Retina (tissue), 1 donor: Measurements from ENCODE around the gene MAP2K1.
"Not testable (repeated sequence)": the region's sequence is repeated elsewhere in the genome, so short reads cannot be mapped to it uniquely, and the experiment has no call there.

ENCODE experiments used
- DNase-seq: peaks from one replicate; pipeline ENCODE4 v3.0.0-alpha.2; 2016

Gene MAP2K1

DNA sequence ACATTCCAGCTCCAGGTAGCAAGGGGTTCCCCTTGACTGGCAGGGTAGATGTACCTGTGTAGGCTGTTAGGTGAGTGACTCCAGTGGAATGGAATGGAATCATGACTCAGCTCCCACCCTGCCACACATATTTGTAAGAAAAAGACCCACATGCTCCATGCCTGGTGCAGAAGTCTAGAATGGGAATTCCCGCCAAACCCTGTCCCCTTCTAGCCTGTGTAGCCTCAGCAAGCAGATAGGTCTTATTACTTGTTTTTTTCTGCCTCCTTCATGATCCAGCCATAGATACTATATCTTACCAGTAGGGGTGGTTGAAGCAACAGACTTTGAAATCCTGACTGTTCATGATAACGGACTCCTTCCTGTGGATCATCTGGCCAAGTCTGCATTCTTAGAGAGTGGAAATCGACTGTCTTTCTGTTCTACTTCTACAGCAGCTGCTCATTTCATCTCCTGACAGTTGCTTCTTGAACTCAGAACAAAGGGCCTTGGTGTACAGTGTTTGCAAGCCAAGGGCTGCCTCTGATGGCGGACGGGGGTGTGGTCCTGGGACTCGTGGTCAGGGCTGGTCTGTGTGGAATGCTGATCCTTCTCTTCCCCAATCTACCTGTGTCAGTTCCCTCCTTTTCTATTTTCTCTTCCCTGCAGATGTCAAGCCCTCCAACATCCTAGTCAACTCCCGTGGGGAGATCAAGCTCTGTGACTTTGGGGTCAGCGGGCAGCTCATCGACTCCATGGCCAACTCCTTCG lies 94.6 kb downstream of the MAP2K1 start:
- no peak for DNase-seq

DNA sequence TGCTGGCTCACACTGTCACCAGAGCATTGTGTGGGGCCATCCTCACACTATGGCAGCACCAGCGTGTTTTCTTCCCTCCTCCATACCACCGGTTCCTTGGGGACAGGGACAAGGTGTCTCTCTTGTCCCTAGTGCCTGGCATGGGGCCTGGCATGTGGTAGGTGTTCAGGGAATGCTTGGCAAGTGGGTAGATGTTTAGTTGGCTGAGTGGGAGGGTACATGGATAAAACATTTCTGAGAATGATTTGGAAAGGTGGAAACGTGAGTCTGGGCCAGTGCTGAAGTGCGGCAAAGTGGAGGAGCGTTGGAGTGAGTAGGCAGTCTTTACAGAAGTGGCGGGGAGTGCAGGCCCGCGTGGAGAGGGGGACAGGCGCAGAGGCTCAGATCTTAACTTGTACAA lies 95.8 kb downstream of the MAP2K1 start:
- DNase-seq = no peak

DNA sequence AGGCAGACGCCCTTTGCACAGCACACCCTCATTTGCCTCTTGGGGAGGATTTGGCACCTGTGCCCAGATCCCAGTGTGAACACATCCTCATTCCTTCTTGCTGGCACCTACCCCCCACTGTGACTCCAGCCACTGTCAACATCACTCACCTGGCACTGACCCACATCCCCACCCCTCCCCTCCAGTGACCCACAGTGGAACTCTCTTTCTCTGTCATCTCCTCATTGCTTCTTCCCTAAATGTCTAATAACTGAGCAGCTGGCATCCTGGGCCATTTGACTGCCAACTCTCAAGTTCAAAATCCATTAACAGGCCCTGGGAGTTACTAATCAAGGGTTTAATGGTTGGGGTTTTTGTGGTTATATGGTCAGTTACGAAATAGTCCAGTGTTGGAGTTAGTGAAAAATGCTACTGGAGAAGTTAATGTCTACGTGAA lies 96.4 kb downstream of the MAP2K1 start:
- no peak for DNase-seq

DNA sequence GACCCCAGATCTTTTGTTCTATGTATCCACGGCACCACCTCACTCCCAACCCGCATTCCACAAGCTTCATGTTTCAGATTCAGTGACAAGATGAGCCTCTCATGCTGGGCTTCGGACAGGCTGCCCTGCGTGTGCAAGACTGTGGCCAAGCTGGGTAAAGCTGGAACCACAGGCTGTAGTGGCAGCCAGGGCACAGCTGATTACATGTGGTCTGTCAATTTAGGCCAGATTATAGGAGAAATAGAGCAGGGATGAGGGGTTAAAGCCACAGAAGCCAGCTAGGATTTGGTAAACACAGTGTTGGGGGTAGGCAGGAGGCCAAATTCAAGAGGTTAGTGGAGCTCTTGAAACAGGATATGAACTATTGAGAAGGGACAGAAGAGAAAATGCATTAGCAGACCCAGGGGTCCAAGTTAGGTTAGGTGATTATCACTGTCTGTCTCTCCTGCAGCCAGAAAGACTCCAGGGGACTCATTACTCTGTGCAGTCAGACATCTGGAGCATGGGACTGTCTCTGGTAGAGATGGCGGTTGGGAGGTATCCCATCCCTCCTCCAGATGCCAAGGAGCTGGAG lies 97.9 kb downstream of the MAP2K1 start:
- DNase-seq = no peak

DNA sequence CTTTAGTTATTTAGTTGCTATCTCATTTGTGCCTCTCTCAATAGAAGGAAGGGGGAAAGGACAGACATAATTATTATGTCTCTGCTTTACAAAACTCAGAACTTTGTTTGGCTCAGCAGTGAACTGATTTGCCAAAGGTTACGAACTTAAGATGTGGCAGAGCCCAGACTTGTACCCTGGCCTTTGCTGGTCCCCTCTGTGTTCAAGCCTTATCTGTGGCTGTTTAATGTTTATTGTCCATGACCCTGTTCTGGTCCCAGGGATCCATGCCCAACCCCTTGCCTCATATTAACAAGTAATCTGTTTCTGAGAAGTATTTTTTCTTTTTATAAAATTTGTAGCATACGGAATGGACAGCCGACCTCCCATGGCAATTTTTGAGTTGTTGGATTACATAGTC lies 100.2 kb downstream of the MAP2K1 start:
- no peak for DNase-seq

DNA sequence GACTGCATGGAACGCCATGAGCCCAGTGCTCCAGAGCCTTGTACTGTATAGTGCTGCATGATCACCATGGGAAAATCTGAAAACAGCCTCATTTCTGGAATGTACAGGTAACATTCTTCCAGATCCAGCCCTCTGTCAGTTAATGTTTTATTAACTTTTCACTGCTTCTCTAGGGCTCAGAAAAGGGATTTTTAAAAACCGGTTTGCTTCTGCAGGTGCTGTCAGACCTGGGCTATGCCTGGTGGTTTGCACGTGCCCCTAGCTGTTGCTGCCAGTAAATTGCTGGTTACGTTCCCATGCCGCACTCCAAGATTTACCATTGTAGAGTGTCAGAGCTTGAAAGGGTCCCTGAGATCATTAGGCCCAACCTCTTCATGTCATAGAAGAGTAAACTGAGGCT lies 101.8 kb downstream of the MAP2K1 start:
- DNase-seq = no peak

DNA sequence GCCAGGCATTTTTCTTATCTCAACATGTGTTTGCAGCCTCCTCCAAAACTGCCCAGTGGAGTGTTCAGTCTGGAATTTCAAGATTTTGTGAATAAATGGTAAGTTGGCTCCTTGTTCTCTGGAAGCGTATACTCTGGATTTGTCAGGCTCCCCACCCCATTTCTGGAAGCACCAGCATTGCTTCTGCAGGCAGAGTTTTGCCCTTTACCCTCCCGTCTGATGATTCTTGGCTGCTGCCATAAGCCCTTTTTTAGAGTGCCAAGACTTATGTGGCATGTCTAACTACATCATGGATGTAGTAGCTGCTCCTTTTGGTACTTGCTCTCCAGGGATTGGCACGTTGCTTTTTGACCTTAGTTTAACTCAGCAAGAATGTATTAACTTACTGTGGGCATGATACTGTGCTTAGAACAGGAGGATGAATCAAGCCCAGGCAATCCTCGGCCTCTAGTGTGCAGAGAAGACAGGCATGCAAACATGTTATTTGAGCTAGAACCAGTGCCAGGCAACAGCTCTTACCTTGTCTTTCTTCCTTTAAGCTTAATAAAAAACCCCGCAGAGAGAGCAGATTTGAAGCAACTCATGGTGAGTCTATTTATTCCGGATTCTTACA lies 102.6 kb downstream of the MAP2K1 start:
- no peak for DNase-seq

DNA sequence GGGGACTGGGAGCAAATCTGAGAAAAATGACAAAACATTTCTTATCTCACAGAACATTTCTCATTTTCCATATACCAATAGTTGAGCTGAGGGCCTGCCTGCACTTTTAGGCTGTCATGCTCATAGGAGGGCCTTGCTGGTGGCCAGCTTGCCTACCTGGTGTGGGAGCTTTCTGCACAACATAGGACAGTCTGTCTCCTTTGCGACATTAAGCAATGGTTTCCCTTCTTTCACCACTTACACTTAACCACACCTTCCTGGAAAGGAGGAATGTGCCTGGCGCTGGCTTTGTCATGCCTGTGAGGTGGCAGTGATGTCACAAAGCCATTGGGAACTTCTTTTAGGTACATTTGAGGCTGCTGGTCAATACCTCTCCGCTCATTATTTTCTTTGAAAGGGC lies 105.1 kb downstream of the MAP2K1 start:
- no peak for DNase-seq

DNA sequence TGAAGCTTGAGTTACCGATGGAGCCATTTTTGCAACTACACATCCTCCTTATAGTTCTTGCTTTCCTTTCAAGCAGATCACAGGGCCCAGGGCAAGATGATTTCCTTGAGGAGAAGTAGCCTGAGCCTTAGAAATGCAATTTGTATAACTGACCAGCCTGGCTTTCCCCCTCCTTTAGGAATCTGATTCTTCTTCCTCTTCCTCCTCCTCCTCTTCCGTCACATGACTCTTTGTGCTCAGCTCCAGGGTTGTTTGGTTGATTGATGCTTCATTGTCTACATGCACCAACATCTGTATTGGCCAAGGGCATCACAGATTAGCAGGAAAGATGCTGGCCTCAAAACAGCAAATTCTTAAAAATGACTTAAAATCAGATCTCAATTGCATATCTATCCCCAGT lies 107.5 kb downstream of the MAP2K1 start:
- no peak for DNase-seq

DNA sequence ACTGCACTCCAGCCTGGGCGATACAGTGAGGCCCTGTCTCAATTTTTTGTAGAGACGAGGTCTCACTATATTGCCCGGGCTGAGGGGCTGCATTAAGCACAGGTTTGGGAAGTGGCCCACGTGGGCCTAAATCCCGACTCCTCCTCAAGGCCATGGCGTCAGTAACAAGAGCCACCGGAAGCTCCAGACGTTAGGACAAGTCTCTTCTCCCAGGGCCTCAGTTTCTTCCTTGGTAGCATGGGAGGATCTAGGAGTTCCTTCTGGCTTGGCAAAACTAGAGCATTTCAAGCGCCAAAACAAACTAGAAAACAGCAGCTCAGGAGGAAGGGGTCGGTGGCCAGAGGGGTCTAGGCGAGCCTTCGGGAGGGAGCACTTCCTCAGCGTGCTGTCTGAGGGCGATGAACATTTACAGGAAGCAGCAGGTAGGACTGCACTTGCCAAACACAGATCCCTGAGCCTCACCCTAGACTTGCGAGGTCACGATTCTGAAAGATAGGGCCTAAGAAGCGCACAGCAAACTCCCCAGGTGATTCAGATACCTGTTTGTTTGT lies 110.3 kb downstream of the MAP2K1 start:
- DNase-seq = no peak

DNA sequence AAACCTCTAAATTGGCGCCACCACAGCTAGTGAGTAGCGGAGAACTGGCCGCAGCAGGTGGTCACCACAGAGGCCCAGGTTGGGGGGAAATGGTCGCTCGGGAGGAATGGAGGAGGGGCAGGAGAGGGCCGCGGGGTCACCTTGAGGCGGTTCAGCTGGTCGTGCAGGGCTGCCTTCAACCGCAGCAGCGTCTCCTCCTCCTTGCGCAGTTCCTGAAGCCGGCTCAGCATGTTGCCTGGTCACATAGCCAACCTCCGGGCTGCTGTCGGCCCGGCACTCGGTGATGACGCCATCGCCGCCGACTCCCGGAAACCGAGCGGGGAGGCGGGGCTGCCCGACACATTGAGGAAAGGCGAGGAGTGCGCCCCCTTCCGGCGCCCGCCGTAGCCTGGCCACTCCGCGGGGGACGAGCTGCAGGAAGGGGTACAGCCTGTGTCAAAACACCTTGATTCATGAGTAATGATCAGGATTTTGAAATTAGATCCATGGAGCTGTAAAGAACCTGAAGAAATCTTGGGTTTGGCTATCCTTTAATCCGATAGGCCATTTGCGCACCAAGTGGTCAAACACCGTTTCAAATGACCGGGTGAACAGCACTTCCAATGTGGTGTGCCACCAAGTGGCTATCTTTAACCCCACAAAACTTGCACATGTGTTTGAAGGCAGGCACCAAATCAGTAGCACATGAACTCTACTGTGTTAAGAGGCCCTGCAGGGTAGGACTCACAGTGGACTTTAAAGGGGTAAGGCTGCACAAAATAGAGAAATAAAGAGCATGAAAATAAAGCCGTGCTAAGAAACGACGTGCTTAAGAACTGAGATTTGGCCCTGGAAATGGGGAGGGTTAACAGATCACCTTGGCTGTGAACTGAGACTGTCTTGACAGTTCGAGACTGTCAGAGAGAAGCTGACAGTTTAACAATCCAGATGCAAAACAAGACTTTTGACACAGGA lies 111.1 kb downstream of the MAP2K1 start, which contains the start of gene SNAPC5:
SNAPC5 (minus strand) TSS at position 261 of the 954 bp plus-strand sequence; CDS start at position 230, 31 bp downstream.
- peak; percentile 97 for DNase-seq

DNA sequence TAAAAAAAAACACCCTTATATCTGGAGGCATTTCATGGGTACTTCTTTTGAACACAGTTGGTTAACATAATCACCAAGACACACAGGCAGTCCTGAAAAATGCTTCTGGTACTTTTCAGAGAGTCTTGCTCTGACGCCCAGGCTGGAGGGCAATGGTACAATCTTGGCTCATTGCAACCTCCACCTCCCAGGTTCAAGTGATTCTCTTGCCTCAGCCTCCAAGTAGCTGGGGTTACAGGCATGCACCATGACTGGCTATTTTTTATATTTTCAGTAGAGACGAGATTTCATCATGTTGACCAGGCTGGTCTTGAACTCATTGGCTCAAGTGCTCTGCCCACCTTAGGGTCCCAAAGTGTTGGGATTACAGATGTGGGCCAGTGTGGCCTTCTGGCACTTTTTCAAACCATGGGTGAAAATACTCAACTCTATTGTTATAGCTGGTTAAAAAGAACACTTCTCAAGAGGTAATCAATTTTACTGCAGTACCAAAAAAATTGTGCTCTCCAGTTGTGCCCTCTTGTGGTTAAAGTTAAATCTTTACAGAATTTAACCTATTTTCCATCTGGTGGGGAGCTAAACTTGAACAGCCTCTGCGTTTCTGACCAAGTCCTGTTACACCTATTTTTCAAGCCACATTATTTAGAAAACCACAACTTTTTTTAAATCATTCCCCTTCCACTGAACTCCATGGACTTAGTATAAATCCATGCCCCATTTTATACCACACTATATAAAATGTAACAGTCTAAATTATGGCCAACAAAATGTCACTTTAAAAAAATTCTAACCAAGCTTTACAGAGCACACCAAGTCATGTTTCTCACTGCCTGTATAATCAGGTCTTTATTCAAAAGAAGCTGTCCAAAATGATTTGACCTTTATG lies 112.0 kb downstream of the MAP2K1 start:
- DNase-seq = no peak

DNA sequence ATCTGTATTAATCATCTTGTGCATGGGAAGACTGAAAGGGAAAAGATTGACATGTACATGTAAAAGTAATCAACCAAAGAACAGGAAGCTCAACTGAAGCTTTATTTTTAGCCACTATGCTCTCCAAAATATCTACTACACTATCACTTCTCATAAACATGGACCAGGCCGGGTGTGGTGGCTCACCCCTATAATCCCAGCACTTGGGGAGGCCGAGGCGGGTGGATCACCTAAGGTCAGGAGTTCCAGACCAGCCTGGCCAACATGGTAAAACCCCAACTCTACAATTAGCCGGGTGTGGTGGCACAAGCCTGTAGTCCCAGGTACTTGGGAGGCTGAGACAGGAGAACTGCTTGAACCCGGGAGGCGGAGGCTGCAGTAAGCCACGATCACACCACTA lies 113.6 kb downstream of the MAP2K1 start:
- DNase-seq = not testable (repeated sequence)

DNA sequence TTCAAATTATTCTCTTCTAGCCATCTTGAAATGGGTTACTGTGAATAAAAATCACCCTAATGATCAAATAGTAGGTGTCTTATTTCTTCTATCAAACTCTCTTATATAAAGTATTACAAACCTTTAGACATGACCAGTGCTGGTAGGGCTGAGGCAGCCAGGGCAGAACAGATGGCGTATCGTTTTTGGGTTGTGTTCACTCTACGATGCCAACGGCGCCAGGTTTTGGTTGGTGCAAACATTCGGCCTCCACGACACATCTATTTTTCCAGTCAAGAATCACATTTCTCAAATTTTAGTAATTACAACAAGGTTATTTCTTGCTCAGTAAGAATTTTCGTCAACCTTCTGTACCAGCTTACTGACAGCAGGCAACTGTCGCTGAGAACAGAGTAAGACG lies 115.8 kb downstream of the MAP2K1 start:
- DNase-seq = no peak

DNA sequence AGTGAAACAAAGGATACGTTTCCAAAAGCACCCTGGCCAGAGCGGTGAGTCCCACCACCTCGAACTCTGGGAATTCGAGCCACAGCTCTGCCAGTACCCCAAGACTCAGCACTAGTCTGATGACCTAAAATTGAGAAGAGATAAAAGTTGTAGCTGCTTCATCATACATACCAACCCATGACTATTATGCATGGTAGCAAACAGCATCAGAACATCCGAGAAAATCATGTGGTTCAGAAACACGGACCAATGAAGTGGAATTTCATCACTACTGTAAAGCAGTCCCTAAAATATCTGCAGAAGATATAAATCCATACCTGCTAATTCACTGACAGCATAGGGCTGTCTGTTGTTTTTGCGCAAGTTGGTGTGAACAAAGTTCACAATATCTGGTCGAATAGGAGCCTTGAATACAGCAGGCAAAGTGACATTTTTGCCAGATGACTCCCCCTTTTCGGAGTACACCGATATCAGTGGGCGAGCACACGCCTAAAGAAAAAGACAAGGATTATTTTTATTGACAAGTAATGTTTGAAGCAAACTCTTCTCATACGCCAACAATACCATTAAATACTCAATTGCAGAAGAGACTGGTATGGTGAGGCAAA lies 116.4 kb downstream of the MAP2K1 start:
- not testable (repeated sequence) for DNase-seq

DNA sequence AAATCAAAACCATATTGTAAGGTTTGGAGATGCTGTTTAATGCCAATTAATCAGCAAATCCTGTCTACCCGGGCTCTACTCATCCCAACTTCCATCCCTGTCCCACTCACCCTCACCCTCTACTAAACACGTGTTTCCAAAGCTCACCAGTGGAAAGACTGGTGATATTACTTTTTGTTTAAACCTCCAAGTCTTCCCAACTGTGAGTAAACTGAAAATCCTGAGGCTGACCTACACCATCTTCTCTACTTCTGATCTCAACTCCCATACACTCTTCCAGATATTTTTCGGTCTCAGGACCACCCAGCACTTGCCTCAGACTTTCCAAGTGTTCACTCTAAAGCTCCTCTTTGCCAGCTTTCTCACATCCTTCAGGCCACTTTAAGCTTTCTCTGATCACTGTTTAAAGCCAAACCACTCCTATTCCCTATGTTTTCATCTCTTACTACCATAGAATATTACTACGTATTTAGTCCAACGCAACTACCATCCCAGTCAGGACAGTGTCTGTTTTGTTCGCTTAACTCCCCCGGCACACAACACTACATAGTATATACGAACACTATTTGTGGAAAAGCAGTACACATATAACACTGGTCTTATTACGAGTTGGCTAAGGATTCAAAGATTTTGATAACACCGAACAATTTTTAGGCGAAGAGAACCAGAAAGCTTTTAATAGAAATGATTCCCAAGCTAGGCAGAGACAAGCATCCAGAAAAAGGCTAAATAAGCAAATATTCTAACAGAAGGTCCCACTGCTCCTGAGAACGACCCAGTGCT lies 117.3 kb downstream of the MAP2K1 start:
- no peak for DNase-seq

DNA sequence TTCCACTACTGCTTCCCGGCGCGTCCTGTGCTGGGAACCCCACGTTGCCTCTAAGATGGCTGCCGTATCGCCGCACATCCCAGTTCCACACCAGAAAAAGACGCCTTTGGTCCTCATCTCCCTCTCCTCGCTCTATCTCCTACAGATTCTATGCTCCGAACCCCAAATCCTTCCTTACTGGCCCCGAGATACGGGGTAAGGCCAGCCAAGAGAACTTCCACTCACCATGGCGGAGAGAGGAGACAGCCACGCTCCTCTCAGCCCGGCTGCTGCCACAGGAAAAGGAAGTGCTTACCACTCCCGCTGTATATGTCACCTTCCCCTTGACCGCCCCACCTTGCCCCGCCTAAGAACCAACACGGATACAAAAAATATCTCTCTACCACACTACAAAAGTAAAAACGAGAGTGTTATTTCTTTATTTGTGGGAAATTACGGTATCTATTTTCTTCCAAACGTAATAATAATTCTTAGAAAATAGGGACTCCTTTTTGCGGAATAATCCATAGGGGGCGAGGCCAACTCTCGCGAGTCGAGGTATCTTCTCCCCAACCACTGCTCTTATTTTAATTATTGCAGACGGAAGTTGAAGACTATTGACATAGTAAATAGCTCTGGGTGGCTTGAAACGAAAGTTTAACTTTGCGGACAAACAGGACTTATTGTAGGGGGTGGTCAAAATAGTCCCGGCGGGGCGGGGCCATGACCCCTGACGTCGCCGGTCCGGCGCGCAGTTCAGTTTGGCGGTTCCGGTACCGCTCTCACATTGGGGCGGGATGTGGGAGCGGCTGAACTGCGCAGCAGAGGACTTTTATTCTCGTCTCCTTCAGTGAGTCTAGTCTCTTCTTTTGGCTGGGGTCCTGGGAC lies 118.1 kb downstream of the MAP2K1 start, which contains the start of the genes RPL4 and ZWILCH:
RPL4 (minus strand) TSS at position 293 of the 867 bp plus-strand sequence; CDS start at position 228, 65 bp downstream.
ZWILCH (plus strand) TSS at position 764 of the 867 bp plus-strand sequence; CDS start at position 777, 13 bp downstream.
- peak; percentile 95 for DNase-seq

DNA sequence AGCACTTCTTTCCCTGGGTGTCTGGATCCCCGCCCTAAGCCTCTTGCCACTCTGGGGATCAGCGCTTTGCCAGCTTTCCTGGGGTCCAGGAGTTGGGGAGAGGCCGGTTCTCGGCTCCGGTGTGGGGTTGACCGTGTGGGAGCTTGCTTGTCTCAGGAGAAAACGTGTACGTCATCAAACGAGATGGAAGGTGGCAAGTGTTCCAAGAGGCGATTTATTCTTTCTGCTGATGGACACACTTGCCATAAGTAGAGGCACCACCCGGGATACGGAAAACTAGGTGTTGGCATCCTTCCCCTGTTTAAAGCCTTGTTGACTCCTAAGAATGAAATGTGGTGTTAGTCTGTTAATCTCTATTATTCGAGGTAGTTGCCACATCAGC lies 118.7 kb downstream of the MAP2K1 start:
- DNase-seq = no peak

DNA sequence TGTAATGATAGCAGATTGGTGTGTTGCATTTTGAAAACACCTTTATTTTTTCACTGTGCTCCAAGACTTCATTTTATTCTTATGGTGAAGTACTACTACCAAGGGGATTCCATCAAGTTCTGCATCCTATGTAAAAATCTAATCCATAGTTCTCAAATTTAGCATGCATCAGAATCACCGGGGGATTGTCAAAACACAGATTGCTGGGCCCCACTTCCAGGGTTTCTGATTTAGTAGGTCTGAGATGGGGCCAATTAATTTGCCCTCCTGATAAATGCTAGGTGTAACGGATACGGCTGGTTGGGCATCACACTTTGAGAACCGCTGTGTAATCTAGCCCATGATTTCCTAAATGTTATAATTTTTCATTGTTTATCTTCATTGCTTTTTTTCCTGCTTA lies 119.1 kb downstream of the MAP2K1 start:
- DNase-seq = no peak
